GM18873 (cell line): ENCODE measurements around the gene COX15.
A peak's percentile ranks its signal among the peaks of the same experiment; 100 is the strongest.
"Not testable (repeated sequence)": the region's sequence is repeated elsewhere in the genome, so short reads cannot be mapped to it uniquely, and the experiment has no call there.

Source experiments
- ATAC-seq: cut with Tn5 transposase; IDR thresholded peaks from one replicate; pipeline ENCODE4 v1.9.1; 2021; ENCODE audit warnings: mild to moderate bottlenecking, moderate library complexity, moderate number of reproducible peaks; ENCODE audit not compliant: unreplicated experiment, low FRiP score

Gene COX15

GRCh38 chr10:99742254-99742653, 10.3 kb upstream of the COX15 start:
- ATAC-seq: no peak

DNA sequence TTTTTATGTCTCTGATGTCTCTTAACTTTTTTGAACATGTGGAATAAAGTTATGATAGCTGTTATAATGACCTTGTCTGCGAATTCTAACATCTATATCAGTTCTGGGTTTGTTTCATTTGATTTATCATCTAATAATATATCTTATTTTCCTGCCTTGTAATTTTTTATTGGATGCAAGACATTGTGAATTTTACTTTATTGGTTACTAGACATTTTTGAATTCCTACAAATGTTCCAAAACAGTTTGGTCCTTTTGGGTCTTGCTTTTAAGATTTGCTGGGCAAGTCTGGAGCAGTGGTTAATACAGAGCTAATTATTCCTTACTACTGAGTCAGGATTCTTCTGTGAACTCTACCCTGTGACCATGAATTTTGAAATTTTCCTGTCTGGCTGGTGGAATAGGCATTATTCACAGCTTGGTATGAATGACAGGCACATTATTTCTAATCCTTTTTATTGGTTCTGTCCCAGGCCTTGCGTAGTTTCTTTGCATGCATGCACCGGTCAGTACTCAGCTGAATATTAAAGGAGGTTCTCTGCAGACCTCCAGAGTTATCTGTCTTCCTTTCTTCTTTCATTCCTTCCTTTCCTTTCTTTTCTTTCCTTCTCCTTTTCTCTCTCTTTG, 9.1 kb upstream of the COX15 start:
- no peak for ATAC-seq

GRCh38 chr10:99740260-99740659, 8.3 kb upstream of the COX15 start:
- no peak for ATAC-seq

- ATAC-seq: not testable (repeated sequence)
Observed at GRCh38 chr10:99734111-99734510, 2.2 kb upstream of the COX15 start.

DNA sequence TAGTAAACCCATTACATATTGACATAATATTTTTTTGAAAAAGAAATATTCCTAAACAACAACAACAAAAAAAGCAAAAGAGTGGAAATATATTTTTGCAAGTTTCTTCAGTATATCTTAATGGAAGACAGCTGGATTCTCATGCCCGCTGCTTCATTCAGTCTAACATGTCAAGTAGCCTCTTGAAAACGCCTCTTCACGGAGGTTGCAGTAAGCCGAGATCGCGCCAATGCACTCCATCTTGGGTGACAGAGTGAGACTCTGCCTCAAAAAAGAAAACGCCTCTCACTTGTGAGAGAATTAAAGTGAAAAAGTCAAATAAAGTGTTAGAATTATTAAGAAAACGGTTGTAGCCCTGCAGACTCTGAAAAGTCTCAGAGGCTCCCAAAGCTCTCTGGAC, 1.4 kb upstream of the COX15 start:
- no peak for ATAC-seq

DNA sequence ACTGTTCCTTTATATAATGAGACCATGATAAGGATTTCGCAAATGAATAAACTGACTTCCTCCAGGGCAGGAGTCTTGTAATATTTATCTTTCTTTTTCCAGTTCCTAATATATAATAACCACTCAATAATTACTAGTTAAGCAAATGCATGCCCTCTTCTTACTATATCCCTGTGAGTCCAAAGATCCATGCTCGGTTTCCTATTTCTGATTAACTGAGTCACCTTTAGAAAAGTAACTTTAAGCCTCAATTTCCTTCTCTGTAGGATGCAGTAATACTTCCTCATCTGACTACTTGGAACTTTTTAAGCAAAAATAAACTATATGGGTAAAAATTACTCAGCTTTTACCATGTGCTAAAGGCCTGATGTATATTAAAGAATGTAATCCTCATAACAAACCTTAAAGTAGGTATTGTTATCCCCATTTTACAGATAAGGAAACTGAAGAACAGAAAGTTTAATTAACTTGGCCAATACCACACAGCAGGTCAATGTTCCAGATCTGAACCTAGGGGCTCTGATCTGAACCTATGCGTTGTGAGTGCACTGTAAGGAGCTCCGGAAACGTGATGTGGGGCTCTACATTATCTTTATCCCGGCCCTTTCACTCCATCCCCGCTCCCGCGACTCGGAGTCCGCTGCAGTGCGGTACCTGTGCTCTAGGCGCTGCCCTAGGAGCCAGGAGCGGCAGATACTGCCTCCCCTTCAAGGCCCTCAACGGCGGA, 458 bp downstream of the COX15 start:
- no peak for ATAC-seq

GRCh38 chr10:99730026-99730425, 1.9 kb downstream of the COX15 start:
- no peak for ATAC-seq

- ATAC-seq: no peak
Observed at GRCh38 chr10:99720387-99720786, 11.5 kb downstream of the COX15 start.

GRCh38 chr10:99714446-99714845, 17.5 kb downstream of the COX15 start:
- no peak for ATAC-seq

GRCh38 chr10:99711129-99711719, 20.7 kb downstream of the COX15 start:
- no peak for ATAC-seq

- ATAC-seq: no peak
Observed at GRCh38 chr10:99709480-99710229, 22.3 kb downstream of the COX15 start.

- ATAC-seq: no peak
Observed at GRCh38 chr10:99708428-99709012, 23.4 kb downstream of the COX15 start.

- no peak for ATAC-seq
Observed at GRCh38 chr10:99700649-99701048, 31.3 kb downstream of the COX15 start.

GRCh38 chr10:99698504-99699080, 33.3 kb downstream of the COX15 start:
- ATAC-seq: no peak

GRCh38 chr10:99695761-99696160, 36.2 kb downstream of the COX15 start:
- ATAC-seq: no peak

- ATAC-seq: no peak
Observed at GRCh38 chr10:99693933-99694583, 37.9 kb downstream of the COX15 start.

DNA sequence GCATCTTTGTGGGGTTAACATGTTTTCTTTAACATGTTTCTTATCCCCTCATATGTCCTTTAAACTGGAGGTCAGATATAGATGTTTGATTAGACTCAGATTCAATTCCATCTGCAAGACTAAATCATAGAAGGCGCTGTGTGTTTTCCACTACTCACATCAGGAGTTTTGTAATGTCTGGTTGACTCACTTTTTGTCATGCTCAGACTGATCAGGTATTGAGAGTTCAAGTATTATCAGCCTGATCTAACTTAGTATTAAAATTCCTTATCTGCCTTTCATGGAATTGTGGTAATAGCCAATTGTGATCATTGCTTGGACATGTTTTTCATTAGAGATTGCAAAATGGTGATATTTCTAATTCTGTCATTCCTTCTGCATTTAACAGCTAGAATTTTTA, 42.5 kb downstream of the COX15 start:
- no peak for ATAC-seq

GRCh38 chr10:99685597-99685967, 46.3 kb downstream of the COX15 start:
- ATAC-seq: peak; percentile 85

DNA sequence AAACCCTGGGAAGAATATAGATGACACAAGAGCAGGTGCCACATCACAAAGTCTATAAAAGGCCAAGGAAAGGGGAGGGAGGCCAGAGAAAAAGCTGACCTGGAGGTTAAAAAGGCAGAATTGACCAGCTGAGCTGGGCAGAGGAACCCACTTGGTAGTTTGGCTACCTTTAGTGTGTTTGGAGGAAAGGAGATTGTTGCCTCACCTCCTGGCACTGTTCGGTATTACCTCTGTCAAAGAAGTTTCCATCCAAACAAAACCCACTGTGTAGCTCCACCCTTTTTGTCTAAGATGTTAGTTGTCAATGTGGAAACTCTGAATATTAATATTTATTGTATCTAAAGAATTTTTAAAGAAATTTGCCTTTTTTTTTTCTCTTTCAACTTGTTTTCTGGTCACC, 49.2 kb downstream of the COX15 start:
- ATAC-seq: no peak
